HepG2 (cell line): ENCODE results near the gene SPHK2. TPM values are rescaled to one million over a fixed set of nuclear protein-coding genes. Genes with fewer than 3 reads are reported as not detected.

Source experiments
- ARID2 ChIP-seq: sonication (generic); formaldehyde crosslinking; IDR thresholded peaks from 2 replicates; pipeline ENCODE4 v1.8.1; 2022; ENCODE audit warnings: mild to moderate bottlenecking, missing genetic modification reagents, borderline replicate concordance
- ARNTL ChIP-seq: sonication (generic); formaldehyde crosslinking; IDR thresholded peaks from 2 replicates; pipeline ENCODE4 v1.4.0; 2020; ENCODE audit warnings: mild to moderate bottlenecking, missing genetic modification reagents
- ELF4 ChIP-seq: sonication (generic); formaldehyde crosslinking; IDR thresholded peaks from 2 replicates; pipeline ENCODE4 v1.5.0; 2020; ENCODE audit warnings: missing genetic modification reagents, mild to moderate bottlenecking, moderate library complexity, borderline replicate concordance
- FIP1L1 ChIP-seq: fragments of 200-400 bp; formaldehyde crosslinking; IDR thresholded peaks from 2 replicates; pipeline ENCODE4 v1.6.1; 2018; ENCODE audit warnings: low read depth, mild to moderate bottlenecking, low read length, moderate library complexity, borderline replicate concordance; ENCODE audit not compliant: insufficient read depth
- MLLT10 ChIP-seq: sonication (generic); formaldehyde crosslinking; IDR thresholded peaks from 2 replicates; pipeline ENCODE4 v1.4.0; 2020; ENCODE audit warnings: missing genetic modification reagents
- MTF2 ChIP-seq: sonication (generic); formaldehyde crosslinking; IDR thresholded peaks from 2 replicates; pipeline ENCODE4 v1.5.0; 2020; ENCODE audit warnings: missing genetic modification reagents, borderline replicate concordance
- NFYB ChIP-seq: sonication (generic); formaldehyde crosslinking; IDR thresholded peaks from 2 replicates; pipeline ENCODE4 v1.4.0; 2020; ENCODE audit warnings: missing genetic modification reagents
- POLR2A ChIP-seq, 2 experiments: IDR thresholded peaks; 2 replicates each; pipeline ENCODE4 v1.6.1; 2011; ENCODE audit warnings: low read depth in 2 of 2, low read length in 2 of 2, mild to moderate bottlenecking in 1 of 2, moderate library complexity in 1 of 2; ENCODE audit not compliant: insufficient read depth in 1 of 2
- RBFOX2 ChIP-seq: fragments of 200-400 bp; formaldehyde crosslinking; IDR thresholded peaks from 2 replicates; pipeline ENCODE4 v1.6.1; 2017; ENCODE audit warnings: low read depth, mild to moderate bottlenecking, low read length
- TBX2 ChIP-seq: sonication (generic); formaldehyde crosslinking; IDR thresholded peaks from 2 replicates; pipeline ENCODE4 v1.5.0; 2020; ENCODE audit warnings: missing genetic modification reagents, mild to moderate bottlenecking, borderline replicate concordance
- TBX3 ChIP-seq: fragments of 450-650 bp; IDR thresholded peaks from 2 replicates; pipeline ENCODE4 v1.6.1; 2017; ENCODE audit warnings: antibody characterized with exemption, mild to moderate bottlenecking, inconsistent platforms, borderline replicate concordance
- ZC3H4 ChIP-seq: sonication (generic); formaldehyde crosslinking; IDR thresholded peaks from 2 replicates; pipeline ENCODE4 v1.4.0; 2020; ENCODE audit warnings: missing genetic modification reagents, borderline replicate concordance
- ZFYVE20 ChIP-seq: sonication (generic); formaldehyde crosslinking; IDR thresholded peaks from 2 replicates; pipeline ENCODE4 v1.8.0; 2023; ENCODE audit warnings: low read depth, mild to moderate bottlenecking, moderate library complexity, missing genetic modification reagents, borderline replicate concordance
- ZNF124 ChIP-seq: sonication (generic); formaldehyde crosslinking; IDR thresholded peaks from 2 replicates; pipeline ENCODE4 v1.4.0; 2020; ENCODE audit warnings: missing genetic modification reagents
- ZNF205 ChIP-seq: IDR thresholded peaks from 2 replicates; pipeline ENCODE4 v1.6.1; 2018; ENCODE audit warnings: missing biosample characterization, missing genetic modification reagents
- ZNF557 ChIP-seq: sonication (generic); formaldehyde crosslinking; IDR thresholded peaks from 2 replicates; pipeline ENCODE4 v1.4.0; 2020; ENCODE audit warnings: missing genetic modification reagents
- ZNF709 ChIP-seq: sonication (generic); formaldehyde crosslinking; IDR thresholded peaks from 2 replicates; pipeline ENCODE4 v1.5.0; 2020; ENCODE audit warnings: mild to moderate bottlenecking, missing genetic modification reagents
- ZSCAN9 ChIP-seq: IDR thresholded peaks from 2 replicates; pipeline ENCODE4 v1.6.1; 2016; ENCODE audit warnings: borderline replicate concordance
- polyA plus RNA-seq, 8 experiments: library from polyadenylated mRNA; depleted of rRNA in 3 of 8; stranded (reverse) in 7 of 8; unstranded in 1 of 8; fragments of >200 nt; fragmentation: Illumina TruSeq in 4 of 8; extraction: Trizol in 4 of 8; gene quantifications; 2 replicates each; pipeline versions ENCODE4 v1.2.1 to v1.2.3, GENCODE V29; 2011 to 2016; ENCODE audit warnings: low read depth in 4 of 8, missing spikeins in 1 of 8, mixed read lengths in 1 of 8; ENCODE audit not compliant: insufficient read depth in 1 of 8
- total RNA-seq, 5 experiments: library from RNA; depleted of rRNA; stranded (reverse); fragments of >200 nt; fragmentation: Illumina TruSeq; extraction: Trizol; gene quantifications; 2 replicates each; pipeline ENCODE4 v1.2.3, GENCODE V29; 2016; ENCODE audit warnings: low read depth in 1 of 5
- TF ChIP-seq, protein P1 (sequence below): sonication (generic); formaldehyde crosslinking; IDR thresholded peaks from 2 replicates; pipeline ENCODE4 v1.8.0; 2022; ENCODE audit warnings: mild to moderate bottlenecking, missing genetic modification reagents; ENCODE audit not compliant: insufficient replicate concordance
- TF ChIP-seq, protein P2 (sequence below): sonication (generic); formaldehyde crosslinking; IDR thresholded peaks from 2 replicates; pipeline ENCODE4 v1.4.0; 2020; ENCODE audit warnings: missing genetic modification reagents
- TF ChIP-seq, protein P3 (sequence below): sonication (generic); formaldehyde crosslinking; IDR thresholded peaks from 2 replicates; pipeline ENCODE4 v1.5.0; 2020; ENCODE audit warnings: missing genetic modification reagents
- TF ChIP-seq, protein P4 (sequence below): sonication (generic); formaldehyde crosslinking; IDR thresholded peaks from 2 replicates; pipeline ENCODE4 v1.5.0; 2020; ENCODE audit warnings: missing genetic modification reagents

The SPHK2 gene
- total and polyA plus RNA-seq, 2 of the 13 experiments (the other 11 are each of a cell fraction or from before 2014, with no cell fraction given), result 2.9 to 14.4 TPM

DNA sequence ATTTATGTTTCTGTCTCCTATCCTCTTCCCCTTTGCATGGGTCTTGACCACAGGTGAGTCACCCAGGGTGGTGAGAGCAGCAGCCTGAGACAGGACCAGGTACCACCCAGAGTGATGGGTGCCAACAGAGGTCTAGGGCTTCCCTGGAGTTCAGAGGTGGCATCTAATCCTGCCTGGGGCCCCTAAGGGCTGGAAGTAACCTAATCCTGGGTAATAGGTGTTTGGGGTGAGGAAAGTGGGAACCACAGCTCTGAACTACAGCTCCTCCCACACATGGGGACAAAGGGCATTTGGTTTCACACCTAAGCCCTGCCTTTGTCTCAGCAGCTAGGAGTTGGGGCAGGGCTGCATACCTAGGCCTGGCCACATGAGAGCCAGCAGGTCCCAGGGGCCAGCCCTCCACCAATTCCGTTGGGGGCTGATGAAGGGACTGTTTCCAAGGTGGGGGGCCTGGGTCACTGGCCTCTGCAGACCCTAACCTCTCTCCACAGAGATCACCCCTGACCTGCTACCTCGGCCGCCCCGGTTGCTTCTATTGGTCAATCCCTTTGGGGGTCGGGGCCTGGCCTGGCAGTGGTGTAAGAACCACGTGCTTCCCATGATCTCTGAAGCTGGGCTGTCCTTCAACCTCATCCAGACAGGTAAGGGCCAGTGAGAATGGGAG lies 8.0 kb downstream of the SPHK2 start (continued):
- TF ChIP-seq MLLT10 (CRISPR knock-in tag) (no peak), TBX2 (CRISPR knock-in tag) (peak; percentile 94), FIP1L1 (no peak), ZSCAN9 (CRISPR knock-in tag) (no peak), MTF2 (no peak), NFYB (peak; percentile 30; the same call in 1 of the 2 replicates), ZNF709 (no peak), POLR2A (IDR thresholded peaks at IDR 0.05; ENCODE audit: insufficient read depth in 1 of 2, low read depth in 2 of 2, low read length in 2 of 2) (peak; percentile 18 to 31; a peak in 1 of 4 replicates), ZNF205 (no peak), ZNF124 (CRISPR knock-in tag) (no peak), ARNTL (CRISPR knock-in tag) (no peak), ZC3H4 (CRISPR knock-in tag) (no peak), ARID2 (CRISPR knock-in tag) (no peak), TBX3 (peak; percentile 87), ZNF557 (no peak), ZFYVE20 (no peak), RBFOX2 (0 out of 2 replicates have a peak, but pooled peaks have one; percentile 19), ELF4 (CRISPR knock-in tag) (no peak)
- TF ChIP-seq, protein P1, sequence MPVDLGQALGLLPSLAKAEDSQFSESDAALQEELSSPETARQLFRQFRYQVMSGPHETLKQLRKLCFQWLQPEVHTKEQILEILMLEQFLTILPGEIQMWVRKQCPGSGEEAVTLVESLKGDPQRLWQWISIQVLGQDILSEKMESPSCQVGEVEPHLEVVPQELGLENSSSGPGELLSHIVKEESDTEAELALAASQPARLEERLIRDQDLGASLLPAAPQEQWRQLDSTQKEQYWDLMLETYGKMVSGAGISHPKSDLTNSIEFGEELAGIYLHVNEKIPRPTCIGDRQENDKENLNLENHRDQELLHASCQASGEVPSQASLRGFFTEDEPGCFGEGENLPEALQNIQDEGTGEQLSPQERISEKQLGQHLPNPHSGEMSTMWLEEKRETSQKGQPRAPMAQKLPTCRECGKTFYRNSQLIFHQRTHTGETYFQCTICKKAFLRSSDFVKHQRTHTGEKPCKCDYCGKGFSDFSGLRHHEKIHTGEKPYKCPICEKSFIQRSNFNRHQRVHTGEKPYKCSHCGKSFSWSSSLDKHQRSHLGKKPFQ, result peak; percentile 69
- TF ChIP-seq, protein P2, sequence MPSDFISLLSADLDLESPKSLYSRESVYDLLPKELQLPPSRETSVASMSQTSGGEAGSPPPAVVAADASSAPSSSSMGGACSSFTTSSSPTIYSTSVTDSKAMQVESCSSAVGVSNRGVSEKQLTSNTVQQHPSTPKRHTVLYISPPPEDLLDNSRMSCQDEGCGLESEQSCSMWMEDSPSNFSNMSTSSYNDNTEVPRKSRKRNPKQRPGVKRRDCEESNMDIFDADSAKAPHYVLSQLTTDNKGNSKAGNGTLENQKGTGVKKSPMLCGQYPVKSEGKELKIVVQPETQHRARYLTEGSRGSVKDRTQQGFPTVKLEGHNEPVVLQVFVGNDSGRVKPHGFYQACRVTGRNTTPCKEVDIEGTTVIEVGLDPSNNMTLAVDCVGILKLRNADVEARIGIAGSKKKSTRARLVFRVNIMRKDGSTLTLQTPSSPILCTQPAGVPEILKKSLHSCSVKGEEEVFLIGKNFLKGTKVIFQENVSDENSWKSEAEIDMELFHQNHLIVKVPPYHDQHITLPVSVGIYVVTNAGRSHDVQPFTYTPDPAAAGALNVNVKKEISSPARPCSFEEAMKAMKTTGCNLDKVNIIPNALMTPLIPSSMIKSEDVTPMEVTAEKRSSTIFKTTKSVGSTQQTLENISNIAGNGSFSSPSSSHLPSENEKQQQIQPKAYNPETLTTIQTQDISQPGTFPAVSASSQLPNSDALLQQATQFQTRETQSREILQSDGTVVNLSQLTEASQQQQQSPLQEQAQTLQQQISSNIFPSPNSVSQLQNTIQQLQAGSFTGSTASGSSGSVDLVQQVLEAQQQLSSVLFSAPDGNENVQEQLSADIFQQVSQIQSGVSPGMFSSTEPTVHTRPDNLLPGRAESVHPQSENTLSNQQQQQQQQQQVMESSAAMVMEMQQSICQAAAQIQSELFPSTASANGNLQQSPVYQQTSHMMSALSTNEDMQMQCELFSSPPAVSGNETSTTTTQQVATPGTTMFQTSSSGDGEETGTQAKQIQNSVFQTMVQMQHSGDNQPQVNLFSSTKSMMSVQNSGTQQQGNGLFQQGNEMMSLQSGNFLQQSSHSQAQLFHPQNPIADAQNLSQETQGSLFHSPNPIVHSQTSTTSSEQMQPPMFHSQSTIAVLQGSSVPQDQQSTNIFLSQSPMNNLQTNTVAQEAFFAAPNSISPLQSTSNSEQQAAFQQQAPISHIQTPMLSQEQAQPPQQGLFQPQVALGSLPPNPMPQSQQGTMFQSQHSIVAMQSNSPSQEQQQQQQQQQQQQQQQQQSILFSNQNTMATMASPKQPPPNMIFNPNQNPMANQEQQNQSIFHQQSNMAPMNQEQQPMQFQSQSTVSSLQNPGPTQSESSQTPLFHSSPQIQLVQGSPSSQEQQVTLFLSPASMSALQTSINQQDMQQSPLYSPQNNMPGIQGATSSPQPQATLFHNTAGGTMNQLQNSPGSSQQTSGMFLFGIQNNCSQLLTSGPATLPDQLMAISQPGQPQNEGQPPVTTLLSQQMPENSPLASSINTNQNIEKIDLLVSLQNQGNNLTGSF, result 0 out of 2 replicates have a peak, but pooled peaks have one; percentile 32
- TF ChIP-seq, protein P3, sequence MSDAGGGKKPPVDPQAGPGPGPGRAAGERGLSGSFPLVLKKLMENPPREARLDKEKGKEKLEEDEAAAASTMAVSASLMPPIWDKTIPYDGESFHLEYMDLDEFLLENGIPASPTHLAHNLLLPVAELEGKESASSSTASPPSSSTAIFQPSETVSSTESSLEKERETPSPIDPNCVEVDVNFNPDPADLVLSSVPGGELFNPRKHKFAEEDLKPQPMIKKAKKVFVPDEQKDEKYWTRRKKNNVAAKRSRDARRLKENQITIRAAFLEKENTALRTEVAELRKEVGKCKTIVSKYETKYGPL (CRISPR knock-in tag), result no peak
- TF ChIP-seq, protein P4, sequence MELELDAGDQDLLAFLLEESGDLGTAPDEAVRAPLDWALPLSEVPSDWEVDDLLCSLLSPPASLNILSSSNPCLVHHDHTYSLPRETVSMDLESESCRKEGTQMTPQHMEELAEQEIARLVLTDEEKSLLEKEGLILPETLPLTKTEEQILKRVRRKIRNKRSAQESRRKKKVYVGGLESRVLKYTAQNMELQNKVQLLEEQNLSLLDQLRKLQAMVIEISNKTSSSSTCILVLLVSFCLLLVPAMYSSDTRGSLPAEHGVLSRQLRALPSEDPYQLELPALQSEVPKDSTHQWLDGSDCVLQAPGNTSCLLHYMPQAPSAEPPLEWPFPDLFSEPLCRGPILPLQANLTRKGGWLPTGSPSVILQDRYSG (CRISPR knock-in tag), result 0 out of 2 replicates have a peak, but pooled peaks have one; percentile 71
